ENCODE measurements around the gene ZG16.
A peak's percentile ranks its signal among the peaks of the same experiment; 100 is the strongest.
"Not testable (repeated sequence)": the region's sequence is repeated elsewhere in the genome, so short reads cannot be mapped to it uniquely, and the experiment has no call there.

Gene ZG16

DNA sequence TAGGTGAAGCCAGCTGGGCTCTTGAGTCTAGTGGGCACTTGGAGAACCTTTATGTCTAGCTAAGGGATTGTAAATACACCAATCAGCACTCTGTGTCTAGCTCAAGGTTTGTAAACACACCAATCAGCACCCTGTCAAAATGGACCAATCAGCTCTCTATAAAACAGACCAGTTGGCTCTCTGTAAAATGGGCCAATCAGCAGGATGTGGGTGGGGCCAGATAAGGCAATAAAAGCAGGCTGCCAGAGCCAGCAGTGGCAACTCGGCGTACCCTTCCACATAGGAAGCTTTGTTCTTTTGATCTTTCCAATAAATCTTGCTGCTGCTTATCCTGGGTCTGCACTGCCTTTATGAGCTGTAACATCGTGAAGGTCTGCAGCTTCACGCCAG, 29.3 kb upstream of the ZG16 start:
- DNase-seq (ENCODE audit: low read depth in 3 of 3) = not testable (repeated sequence)

GRCh38 chr16:29753516-29753915, 24.5 kb upstream of the ZG16 start:
- DNase-seq (ENCODE audit: low read depth in 3 of 3) = no peak

DNA sequence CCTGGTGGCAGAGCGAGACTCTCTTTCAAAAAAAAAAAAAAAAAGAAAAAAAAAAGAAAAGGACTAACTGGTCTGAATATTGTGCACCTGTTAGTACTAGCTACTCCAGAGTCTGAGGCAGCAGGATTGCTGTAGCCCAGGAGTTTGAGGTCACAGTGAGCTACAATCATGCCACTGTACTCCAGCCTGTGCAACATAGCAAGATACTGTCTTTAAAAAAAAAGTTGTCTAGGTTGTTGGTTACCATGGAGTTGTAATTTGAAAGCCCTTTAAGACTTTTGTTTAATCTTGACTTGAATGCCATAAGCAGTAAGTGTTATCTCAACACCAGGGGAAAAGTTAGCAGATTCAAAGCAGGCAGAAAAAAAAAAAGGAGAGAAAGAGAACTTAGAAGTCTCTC, 21.4 kb upstream of the ZG16 start:
- no peak for DNase-seq (ENCODE audit: low read depth in 3 of 3)

DNA sequence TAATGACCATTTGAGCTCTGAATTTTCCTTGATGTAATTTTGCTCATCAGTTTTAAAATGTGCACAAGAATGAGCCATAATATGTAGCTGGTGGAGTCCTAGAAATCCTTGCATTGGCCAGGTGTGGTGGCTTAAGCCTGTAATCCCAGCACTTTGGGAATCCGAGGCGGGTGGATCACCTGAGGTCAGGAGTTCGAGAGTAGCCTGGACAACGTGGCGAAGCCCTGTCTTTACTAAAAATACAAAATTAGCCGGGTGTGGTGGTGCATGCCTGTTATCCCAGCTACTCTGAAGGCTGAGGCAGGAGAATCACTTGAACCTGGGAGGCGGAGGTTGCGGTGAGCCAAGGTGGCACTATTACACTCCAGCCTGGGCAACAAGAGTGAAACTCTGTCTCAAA, 21.0 kb upstream of the ZG16 start:
- DNase-seq (ENCODE audit: low read depth in 3 of 3) = not testable (repeated sequence)

DNA sequence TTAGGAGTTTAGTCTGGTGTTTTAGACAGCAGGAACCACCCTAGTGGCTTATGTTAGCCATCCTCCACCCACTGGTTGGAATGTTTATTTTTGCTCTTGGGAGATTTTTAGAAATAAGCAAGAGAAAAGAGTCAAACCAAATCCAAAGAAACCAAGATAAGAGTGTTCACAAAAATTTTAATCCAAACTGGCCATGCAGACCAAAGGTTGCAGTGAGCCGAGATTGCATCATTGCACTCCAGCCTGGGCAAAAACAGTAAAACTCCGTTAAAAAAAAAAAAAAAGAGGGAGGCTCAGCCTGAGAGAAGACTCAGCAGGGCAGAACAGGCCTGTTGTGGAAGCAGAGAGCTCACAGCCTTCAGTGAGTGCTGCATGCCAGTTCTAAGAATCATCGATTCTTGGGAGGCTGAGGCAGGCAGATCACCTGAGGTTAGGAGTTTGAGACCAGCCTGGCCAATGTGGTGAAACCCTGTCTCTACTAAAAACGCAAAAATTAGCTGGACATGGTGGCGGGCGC, 20.0 kb upstream of the ZG16 start:
- no peak for DNase-seq (ENCODE audit: low read depth in 3 of 3)

DNA sequence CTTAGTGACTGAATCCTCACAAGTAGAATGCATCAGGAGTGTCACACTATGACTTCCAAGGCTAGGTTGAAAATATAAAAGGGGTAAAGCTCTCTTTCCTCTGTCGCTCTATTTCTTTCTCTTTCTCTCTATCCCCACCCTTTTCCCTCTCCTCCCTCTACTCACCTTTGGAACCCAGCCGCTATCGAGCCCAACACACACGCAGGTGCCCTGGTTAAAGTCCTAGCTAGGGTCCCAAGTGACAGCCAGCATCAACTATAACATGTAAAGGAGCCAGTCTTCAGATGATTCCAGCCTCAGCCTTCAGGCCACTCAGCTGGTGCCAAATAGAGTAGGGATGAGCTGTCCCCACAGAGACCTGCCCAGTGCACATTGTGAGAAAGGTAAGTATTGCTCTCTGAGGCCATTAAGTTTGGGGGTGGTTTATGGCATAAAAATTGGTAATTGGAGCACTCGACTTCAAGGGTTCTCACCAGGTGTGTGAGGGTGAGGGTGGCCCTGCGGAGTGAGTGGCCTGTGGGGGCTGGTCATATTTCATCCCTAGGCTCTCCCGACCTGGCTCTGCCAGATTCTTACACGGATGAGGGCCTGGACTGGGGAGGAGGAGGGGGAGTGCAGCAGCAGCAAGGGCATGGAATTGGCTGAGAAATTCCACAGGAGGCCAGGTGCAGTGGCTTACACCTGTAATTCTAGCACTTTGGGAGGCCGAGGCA, 17.3 kb upstream of the ZG16 start:
- DNase-seq (ENCODE audit: low read depth in 3 of 3) = no peak

GRCh38 chr16:29761280-29761651, 16.8 kb upstream of the ZG16 start:
- not testable (repeated sequence) for DNase-seq (ENCODE audit: low read depth in 3 of 3)

GRCh38 chr16:29761882-29762281, 16.2 kb upstream of the ZG16 start:
- no peak for DNase-seq (ENCODE audit: low read depth in 3 of 3)

DNA sequence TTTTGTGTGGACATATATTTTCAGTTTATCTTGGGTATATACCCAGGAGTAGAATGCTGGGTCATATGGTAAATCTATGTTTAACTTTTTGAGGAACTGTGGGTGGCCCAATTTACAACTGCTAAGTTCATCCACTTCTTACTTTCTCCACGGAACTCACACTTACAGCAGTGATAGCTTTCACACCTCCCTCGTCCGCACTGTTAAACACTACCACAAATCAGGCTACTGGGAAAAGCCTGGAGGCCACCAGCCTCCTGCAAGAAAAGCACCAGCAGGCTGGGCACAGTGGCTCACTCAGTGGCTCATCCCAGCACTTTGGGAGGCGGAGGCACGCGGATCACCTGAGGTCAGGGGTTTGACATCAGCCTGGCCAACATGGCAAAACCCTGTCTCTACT, 14.7 kb upstream of the ZG16 start:
- DNase-seq (ENCODE audit: low read depth in 3 of 3) = no peak

DNA sequence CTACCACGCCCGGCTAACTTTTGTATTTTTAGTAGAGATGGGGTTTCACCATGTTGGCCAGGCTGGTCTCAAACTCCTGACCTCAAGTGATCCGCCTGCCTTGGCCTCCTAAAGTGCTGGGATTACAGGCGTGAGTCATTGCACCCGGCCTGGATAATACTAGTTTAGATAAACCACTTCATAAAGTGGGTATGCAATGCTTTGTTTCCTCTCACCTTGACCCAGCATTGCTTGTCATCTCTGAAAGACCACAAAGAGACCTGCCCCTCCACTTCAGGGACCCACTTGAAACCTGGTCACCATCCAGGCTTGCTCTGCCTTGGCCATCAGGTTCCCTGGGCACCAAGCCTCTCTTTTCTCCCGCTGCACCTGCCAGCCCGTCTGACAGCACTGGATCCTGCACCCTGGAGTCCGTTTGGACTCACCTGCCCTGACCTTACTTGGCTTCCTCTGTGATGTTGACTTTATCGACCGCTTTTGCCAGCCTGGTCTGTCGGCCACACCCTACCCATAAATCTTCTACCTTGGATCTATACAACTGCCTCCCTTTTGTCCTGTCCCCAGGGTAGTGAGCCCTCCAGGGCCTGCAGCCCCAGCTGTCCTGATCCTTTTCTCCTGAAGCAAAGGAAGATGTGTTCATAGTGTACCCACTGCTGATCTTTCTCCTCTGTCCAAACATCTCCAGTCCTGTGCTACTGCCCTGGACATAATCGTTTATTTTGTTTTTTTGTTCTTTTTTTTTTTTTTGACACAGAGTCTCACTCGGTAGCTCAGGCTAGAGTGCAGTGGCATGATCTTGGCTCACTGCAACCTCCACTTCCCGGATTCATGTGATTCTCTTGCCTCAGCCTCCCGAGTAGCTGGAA, 12.7 kb upstream of the ZG16 start:
- DNase-seq (ENCODE audit: low read depth in 3 of 3) = no peak

- DNase-seq (ENCODE audit: low read depth in 3 of 3) = no peak
These were observed 11.5 kb upstream of the ZG16 start for GRCh38 chr16:29766571-29766970.

DNA sequence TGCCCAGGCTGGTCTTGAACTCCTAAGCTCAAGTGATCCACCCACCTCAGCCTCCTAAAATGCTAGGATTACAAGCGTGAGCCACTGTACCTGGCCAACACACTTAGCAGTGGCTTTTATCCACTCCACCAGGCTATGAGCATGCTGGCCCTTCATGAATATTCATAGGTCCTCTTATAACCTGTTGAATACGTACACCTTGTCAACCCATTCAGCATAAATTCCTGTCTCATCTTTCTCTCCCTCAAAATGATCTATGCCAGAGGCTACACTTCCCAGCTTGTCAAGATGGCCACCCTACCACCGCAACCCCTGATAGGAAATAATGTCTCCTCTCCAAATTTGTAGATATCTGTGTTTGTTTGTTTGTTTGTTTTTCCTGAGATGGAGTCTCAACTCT, 11.0 kb upstream of the ZG16 start:
- no peak for DNase-seq (ENCODE audit: low read depth in 3 of 3)

DNA sequence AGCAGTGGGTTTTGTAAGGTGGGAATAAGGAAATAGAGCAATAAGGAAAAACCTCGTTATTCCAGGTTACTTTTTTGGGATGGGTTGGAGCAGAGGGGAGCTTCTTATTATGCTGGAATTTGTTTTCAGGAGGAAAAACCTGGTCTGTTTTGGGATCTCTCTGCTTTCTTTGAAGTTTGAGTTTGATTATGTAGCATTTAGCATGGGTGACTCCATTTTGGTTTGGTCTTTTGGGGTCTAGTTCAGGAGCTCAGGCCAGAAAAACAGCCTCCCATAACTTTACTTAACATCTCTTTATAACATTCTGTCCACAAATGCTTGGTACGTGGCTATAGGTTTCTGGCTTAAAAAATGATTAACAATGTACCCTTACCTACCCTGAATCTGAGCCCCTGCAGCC, 8.5 kb upstream of the ZG16 start:
- DNase-seq (ENCODE audit: low read depth in 3 of 3) = no peak

DNA sequence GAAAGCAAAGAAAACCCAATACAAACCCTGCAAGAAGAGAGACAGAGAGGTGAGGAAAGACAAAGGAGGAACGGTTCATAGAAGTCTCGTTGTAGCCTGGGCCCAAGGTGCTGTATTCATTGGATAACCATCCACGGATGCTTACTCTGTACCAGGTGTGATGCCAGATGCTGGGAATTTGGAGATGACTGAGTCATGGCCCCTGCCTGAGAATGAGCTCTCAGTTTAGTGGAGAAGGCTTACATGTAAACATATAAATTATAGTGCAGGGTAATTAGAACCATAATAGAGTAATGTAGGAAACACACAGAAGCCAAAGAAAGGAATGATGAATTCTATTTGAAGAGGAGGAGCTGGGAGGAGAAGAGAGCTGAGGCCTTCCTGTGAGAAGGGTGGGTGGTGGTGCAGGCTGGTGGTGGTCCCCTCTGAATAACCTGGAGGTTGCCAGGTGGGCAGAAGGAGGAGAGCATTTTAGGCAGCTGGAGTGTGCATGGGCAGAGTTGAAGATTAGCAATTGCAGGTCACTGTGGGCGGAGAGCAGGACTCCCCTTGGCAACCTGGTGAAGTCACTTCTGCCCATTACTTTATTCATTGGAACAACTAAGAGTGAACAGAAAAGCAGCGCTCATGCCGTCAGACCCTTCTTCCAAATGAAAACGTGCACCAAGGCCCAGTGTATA, 7.7 kb upstream of the ZG16 start:
- DNase-seq (ENCODE audit: low read depth in 3 of 3) = no peak

DNA sequence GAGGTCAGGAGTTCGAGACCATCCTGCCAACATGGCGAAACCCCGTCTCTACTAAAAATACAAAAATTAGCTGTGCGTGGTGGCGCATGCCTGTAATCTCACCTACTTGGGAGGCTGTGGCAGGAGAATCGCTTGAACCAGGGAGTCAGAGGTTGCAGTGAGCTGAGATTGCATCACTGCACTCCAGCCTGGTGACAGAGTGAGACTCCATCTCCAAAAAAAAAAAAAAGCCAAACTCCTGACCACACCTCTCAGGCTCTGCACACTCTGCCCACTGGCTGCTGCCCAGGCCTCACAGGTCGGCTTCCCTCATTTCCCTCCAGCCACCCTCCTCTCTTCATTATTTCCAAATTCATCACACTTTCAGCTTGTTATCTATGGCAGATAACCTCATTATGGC, 5.7 kb upstream of the ZG16 start:
- DNase-seq (ENCODE audit: low read depth in 3 of 3) = not testable (repeated sequence)

- DNase-seq (ENCODE audit: low read depth in 3 of 3) = no peak
These were observed 3.3 kb upstream of the ZG16 start for GRCh38 chr16:29774730-29775129.

DNA sequence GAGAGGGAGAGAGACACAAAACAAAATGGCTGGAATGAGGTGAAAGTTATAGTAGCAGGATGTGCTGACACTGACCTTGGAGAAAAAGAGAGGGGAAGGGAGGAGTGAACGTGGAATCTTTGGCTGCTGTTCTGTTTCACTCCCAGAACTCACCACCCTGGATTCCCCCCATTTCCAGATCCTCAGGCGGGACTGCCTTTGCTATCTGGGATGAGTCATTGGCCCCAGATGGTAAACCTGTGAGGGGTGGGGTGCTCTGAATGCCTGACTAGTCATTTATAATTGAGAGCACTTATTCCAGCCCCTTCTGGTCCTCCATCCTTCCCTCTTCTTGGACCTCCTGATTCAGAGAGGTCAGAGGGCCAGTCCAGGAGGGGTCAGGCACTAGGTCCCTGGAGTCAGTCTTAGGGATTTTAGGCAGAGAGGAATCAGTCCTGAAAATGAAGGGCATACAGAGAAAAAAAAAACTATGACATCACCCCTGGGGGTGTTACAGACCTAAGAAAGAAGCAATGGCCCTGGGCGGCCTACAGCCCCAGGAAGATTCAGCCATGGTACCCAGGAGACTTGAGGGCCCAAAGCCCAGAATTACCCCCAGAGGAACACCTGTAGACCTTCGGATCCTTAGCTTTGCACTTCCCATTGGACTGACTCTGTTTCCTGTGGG, 2.2 kb upstream of the ZG16 start:
- no peak for DNase-seq (ENCODE audit: low read depth in 3 of 3)

- DNase-seq (ENCODE audit: low read depth in 3 of 3) = no peak
These were observed 1.4 kb downstream of the ZG16 start for GRCh38 chr16:29779474-29779873.

DNA sequence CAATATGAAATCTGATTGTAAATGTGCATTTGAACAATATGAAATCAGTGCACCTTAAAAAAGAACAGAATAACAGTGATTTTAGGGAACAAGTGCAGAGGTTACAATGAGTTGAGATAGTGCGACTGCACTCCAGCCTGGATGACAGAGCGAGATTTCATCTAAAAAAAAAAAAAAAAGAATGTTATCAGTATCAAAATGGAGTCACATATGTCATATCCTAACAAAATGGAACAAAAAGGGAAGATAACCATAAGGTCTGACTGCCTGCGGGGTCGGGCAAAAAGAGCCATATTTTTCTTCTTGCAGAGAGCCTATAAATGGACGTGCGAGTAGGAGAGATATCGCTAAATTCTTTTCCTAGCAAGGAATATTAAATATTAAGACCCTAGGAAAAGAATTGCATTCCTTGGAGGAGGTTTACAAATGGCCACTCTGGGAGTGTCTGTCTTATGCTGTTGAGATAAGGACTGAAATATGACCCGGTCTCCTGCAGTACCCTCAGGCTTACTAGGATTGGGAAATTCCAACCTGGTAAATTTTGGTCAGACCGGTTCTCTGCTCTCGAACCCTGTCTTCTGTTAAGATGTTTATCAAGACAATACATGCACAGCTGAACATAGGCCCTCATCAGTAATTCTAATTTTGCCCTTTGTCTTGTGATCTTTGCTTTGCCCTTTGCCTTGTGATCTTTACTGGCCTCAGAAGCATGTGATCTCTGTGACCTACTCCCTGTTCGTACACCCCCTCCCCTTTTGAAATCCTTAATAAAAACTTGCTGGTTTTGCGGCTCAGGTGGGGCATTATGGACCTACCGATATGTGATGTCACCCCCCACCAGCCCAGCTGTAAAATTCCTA, 5.3 kb downstream of the ZG16 start:
- not testable (repeated sequence) for DNase-seq (ENCODE audit: low read depth in 3 of 3)

DNA sequence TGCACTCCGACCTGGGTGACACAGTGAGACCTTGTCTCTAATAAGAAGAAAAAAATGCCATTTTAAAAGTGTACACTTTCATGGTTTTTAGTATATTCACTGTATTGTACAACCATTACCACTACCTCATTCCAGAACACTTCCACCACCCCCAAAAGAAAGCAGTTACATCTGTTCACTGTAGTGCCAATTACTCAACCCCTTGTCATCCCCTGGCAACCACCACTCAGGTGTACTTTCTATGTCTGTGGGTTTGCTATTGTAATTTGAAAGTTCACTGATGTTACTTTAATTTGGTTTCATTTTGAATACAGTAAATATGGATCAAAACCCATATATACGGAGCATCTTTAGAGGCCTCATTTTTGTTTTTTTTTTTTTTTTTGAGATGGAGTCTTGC, 6.1 kb downstream of the ZG16 start:
- no peak for DNase-seq (ENCODE audit: low read depth in 3 of 3)

DNA sequence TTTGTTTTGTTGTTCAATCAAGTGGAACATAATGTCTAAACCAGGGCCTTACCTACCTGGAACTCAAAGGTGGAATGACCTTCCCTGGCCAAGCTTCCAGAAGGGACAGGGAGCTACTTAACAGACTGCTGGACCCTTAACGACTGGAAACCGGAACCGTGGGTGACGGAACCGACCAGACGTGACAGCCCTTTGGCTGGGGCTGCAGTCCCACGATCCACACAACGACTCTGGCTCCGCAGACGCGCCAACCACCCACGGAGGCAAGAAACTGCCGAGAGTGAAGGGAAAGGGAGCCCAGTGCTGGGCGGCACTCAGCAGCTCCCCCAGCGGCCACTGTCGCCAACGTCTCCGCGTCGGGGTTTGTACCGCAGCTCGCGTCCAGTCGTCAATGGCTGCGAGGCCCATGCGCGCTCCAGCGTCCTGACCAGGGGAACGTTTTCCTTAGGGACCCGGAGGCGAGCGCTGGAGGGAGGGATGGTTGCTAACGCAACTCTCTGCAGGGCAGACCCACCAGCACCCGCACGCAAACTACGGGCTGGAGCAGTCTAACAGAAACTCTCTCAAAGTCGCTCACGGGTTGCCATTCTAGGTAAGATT, 6.9 kb downstream of the ZG16 start:
- peak; percentile 58 to 66 (median 60) for DNase-seq (ENCODE audit: low read depth in 3 of 3)

Data from stimulated activated CD4-positive, alpha-beta T cell treated with anti-CD3 and anti-CD28 coated beads, TNF-alpha, amount 100 ng/mL, for 4 hours (primary cell).